Measurements from ENCODE around the gene MANEA.
A peak's percentile ranks its signal among the peaks of the same experiment; 100 is the strongest.

Gene MANEA

DNA sequence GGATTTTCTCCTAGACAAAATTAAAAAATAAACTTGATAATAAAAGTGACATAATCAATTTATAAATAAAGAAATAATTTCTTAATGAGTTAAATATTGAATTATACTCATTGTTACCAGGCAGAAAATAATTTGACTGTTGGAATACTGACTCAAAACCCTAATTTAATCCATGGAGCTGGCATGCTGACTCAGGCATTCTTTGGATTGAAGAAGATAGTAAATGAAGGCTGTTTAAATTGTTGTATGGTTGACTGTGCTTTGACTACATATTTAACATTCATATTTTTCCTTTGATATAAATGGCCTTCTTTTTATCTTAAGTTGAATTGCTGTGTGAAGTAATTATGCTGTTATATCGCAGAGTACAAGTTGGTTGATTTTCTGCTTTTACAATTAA, 11.7 kb downstream of the MANEA start:
- DNase-seq, result no peak

DNA sequence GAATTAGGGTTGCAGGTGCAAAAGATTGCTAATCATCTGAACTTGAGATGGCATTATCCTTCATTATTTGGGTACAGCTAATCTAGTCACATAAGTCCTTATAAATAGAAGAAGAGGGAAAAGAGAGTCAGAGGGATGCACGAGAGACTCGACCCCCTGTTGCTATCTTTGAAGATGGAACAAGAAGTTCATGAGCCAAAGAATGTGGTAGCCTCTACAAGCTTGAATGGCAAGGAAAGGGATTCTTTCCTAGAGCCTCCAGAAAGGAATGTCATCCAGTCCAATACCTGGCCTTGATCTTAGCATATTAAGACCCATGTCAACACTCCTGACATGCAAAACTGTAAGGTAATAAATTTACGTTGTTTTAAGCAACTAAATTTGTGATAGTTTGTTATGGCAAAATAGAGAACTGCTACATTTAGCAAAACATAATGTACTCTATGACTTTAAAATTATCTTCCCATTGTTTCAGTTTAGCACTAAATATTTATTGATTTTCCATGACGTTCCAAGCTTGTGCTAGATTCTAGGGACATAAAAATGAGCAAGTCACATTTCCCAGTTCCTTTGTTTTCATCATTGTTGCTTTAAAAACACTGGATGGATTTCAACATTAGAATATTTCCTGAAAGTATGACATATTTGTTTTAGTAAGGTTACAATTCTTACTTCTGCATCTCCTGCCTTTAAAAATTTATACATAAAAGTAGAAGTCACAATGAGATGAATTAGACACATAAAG, 12.7 kb downstream of the MANEA start:
- DNase-seq, result no peak

DNA sequence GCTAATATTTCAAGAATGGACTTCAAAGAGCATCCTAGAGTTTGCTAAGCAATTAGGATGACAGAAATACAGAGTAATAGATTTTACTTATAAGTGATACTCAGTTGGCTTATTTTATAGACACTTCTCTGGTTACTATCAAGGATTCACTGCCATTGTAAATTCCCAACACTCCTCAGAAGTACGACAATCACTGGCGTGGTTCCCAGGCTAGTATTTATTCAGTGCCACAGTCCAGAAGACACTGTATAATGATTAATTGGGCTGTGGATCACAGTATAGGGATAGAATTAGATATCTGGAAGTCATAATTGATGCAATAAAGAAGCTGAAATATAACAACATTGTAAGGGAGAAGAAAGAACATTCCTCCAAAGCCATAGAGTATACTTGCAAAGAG, 15.7 kb downstream of the MANEA start:
- DNase-seq, result peak; percentile 38 to 40

DNA sequence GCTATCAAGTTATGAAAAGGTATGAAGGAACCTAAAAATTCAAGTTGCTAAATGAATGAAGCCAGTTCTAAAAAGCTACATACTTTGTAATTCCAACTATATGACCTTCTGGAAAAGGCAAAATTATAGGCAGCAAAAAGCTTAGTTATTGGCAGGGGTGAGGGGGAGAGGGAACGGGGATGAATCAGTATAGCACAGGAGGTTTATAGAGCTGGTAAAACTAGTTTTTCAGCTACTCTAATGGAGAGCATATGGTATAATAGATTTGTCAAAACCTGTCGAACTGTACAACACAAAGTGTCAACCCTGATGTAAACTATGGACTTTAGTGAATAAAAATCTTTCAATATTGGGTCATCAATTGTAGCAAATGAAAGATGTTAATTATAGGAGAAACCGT, 18.7 kb downstream of the MANEA start:
- DNase-seq, result no peak

GRCh38 chr6:95599706-95600105, 22.4 kb downstream of the MANEA start:
- DNase-seq, result no peak

DNA sequence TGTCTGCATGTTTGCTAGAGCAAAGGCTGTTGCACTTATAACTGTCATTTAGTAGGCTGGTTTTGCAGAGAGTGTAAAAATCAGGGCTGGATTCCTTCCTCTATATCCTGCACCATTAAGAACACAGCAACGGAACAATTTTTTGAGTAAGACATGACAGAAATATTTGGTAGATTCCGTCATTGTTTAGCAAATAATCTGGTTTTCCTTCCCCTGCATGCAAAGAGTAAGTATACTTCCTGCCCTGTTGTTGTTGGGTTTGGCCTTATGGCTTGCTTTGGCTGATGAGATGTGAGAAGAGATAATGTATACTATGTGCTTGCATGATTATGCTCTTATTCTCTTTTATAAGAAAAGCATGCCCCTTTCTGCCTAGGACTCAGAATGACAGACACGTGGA, 23.8 kb downstream of the MANEA start:
- DNase-seq, result no peak

- DNase-seq, result no peak
These were observed 36.8 kb downstream of the MANEA start for GRCh38 chr6:95614094-95614493.

DNA sequence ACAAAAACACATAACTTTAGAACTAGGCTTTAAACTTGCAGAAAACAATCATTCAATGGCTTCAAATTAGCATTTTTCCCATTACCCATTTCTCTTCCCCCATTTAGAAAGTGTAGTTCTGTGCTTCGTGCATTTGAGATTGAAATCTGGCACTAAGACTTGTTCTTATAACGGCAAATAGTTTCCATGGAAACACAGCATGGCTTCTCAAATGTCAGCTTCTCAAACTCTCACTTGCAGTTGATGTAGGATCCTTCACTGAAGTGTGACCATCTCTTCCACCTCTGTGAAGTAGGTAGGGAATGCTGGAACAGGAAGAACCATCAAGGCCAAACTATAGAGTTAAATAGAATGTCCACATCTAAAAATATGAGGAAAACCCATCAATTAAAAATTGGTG, 52.2 kb downstream of the MANEA start:
- no peak for DNase-seq

GRCh38 chr6:95636552-95637431, 59.5 kb downstream of the MANEA start:
- peak; percentile 24 to 43 for DNase-seq

DNA sequence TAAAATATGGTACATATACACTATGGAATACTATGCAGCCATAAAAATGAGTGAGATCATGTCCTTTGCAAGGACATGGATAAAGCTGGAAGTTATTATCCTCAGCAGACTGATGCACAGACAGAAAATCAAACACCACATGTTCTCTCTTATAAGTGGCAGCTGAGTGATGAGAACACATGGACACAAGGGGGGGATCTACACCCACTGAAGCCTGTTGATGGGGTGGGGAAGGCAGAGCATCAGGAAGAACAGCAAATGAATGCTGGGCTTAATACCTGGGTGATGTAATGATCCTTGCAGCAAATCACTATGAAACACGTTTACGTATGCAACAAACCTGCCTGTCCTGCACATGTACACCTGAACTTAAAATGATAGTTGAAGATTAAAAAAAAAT, 71.3 kb downstream of the MANEA start:
- DNase-seq, result no peak

DNA sequence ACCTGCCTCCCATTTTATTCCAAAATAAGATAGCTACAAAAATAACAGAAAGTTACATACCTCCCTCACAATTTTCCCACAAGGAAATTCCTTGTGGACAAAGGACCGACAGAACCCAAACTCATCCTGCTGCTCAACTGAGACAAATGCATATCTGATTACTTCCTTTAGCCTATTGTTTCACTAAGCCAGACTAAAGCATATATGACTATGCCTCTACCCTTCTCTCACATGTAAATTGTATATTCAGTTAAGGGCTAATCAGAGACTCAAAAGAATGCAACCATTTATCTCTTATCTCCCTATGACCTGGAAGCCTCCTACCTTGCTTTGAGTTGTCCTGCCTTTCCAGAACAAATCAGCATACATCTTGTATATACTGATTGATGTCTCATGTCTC, 72.1 kb downstream of the MANEA start:
- DNase-seq, result no peak

DNA sequence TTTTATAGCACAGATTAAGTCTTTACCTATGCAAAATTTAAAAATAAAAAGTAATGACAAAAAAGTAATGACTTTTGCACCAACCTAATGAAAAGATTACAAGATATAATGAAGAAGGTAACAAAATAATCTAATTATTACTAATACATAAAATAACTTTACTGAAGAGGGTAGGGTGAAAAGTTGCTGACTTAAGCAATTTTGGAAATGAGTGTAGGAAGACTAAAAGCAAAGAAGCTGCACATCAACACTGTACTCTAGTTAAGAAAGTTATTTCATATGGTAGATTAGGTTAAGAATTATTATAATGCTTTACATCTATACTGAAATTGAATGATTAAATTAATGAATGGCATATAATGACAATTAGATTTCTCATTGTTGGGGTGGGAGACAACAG, 76.8 kb downstream of the MANEA start:
- no peak for DNase-seq

DNA sequence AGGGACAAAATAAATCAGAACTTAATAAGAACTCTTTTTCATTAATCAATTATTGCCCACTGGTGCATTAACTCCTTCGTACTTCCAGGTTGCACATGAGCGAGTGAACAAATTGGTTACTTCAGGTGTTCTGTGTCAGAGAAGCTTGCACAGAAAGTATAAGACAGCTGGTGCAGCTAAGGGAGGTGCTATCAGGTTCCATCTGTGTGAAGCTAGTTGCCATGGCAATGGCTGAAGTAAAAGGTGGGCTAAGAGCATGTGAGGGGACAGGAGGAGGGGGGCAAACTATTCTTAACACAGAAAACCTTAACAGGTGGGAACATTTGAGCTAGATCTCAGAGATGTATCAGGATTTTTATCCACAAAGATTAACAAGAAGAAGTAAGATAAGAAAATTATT, 81.6 kb downstream of the MANEA start:
- DNase-seq, result no peak

Data from SHP77 (cell line).